H54 (cell line): ENCODE results near the gene DSTN.
A peak's percentile ranks its signal among the peaks of the same experiment; 100 is the strongest.

ENCODE experiments used
- DNase-seq: peaks from one replicate; pipeline ENCODE4 v3.0.0; 2011; ENCODE audit warnings: low spot score, mixed read lengths; ENCODE audit not compliant: insufficient read length
- FAIRE-seq: peaks from 3 replicates; lab custom pipeline; 2011; peaks lifted over from hg19 to GRCh38; lab: Jason Lieb, UNC
- POLR2A ChIP-seq: IDR thresholded peaks from 2 replicates; pipeline ENCODE4 v1.6.1; 2011; ENCODE audit warnings: low read depth, mild to moderate bottlenecking, low read length

The DSTN gene

GRCh38 chr20:17560344-17561074, 9.4 kb upstream of the DSTN start:
- TF ChIP-seq POLR2A = no peak
- DNase-seq (no peak), FAIRE-seq (no peak)

- FAIRE-seq = no peak
- no peak for TF ChIP-seq POLR2A
- DNase-seq = no peak
Observed at GRCh38 chr20:17562804-17563305, 7.0 kb upstream of the DSTN start.

GRCh38 chr20:17565169-17565845, 4.6 kb upstream of the DSTN start:
- no peak for DNase-seq
- FAIRE-seq = no peak
- no peak for TF ChIP-seq POLR2A

GRCh38 chr20:17566345-17566744, 3.5 kb upstream of the DSTN start:
- no peak for DNase-seq
- FAIRE-seq = no peak

GRCh38 chr20:17568045-17568788, 1.7 kb upstream of the DSTN start:
- DNase-seq (no peak), FAIRE-seq (no peak)
- TF ChIP-seq POLR2A = no peak

More at GRCh38 chr20:17566345-17566744, 3.5 kb upstream of the DSTN start:
- no peak for TF ChIP-seq POLR2A

- peak; percentile 45 for TF ChIP-seq POLR2A
- no peak for FAIRE-seq
- DNase-seq = peak; percentile 71
Observed at GRCh38 chr20:17568972-17569521, 828 bp upstream of the DSTN start.

GRCh38 chr20:17570347-17571152, 675 bp downstream of the DSTN start:
- TF ChIP-seq POLR2A = no peak
- DNase-seq (no peak), FAIRE-seq (no peak)

GRCh38 chr20:17571153-17571527, 1.3 kb downstream of the DSTN start:
- FAIRE-seq = no peak

GRCh38 chr20:17572034-17572638, 2.3 kb downstream of the DSTN start:
- FAIRE-seq (no peak), DNase-seq (no peak)
- TF ChIP-seq POLR2A = no peak

More at GRCh38 chr20:17571153-17571527, 1.3 kb downstream of the DSTN start:
- TF ChIP-seq POLR2A = no peak
- DNase-seq = no peak

- no peak for TF ChIP-seq POLR2A
- no peak for FAIRE-seq
- DNase-seq = no peak
Observed at GRCh38 chr20:17573463-17573862, 3.6 kb downstream of the DSTN start.

GRCh38 chr20:17576215-17576614, 6.3 kb downstream of the DSTN start:
- FAIRE-seq (no peak), DNase-seq (no peak)
- TF ChIP-seq POLR2A = no peak

- DNase-seq (no peak), FAIRE-seq (no peak)
- no peak for TF ChIP-seq POLR2A
Observed at GRCh38 chr20:17579369-17580039, 9.6 kb downstream of the DSTN start.
